ENCODE results near the gene PYROXD2. TPM values are rescaled to one million over a fixed set of nuclear protein-coding genes. Genes with fewer than 3 reads are reported as not detected.

The PYROXD2 gene
- total RNA-seq, 1 experiment from 2014 or later: 8.1 TPM

DNA sequence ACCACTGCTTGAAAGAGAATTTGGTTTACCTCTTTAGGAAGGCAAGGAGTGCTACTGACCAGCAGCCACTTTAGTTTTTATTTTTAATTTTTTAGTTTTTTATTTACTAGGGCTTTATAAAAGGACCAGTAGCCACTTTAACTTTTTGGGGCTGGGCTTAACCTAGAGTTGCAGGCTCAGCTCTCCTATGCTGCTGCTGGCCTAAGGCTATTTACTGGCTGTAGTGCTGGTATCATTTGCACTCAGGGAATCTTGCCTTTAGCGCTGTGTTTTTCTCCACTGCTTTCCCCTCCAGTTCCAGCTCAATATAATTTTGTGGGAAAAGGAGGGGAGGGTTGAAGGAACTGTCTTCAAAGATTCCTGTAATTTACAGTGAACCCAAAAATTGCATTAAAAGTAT is 18.4 kb upstream of the PYROXD2 start:
- no peak for DNase-seq (ENCODE audit: low spot score)
- Mint-ChIP-seq H3K4me1 (peaks cover 3% of the 10 kb centered on the region), H3K27me3 (ENCODE audit: low read depth) (no peaks in the 10 kb centered on the region), H3K4me3 (no peak overlapping the region), H3K36me3 (peaks cover 71% of the 10 kb centered on the region), H3K9me3 (peaks cover 19% of the 10 kb centered on the region), H3K27ac (no peak overlapping the region)
- ATAC-seq: no peak
- POLR2A ChIA-PET: no interaction called here
- TF ChIP-seq, protein P1, sequence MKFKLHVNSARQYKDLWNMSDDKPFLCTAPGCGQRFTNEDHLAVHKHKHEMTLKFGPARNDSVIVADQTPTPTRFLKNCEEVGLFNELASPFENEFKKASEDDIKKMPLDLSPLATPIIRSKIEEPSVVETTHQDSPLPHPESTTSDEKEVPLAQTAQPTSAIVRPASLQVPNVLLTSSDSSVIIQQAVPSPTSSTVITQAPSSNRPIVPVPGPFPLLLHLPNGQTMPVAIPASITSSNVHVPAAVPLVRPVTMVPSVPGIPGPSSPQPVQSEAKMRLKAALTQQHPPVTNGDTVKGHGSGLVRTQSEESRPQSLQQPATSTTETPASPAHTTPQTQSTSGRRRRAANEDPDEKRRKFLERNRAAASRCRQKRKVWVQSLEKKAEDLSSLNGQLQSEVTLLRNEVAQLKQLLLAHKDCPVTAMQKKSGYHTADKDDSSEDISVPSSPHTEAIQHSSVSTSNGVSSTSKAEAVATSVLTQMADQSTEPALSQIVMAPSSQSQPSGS (CRISPR knock-in tag; IDR thresholded peaks at IDR 0.05; ENCODE audit: borderline replicate concordance, low read depth): no peak
- TF ChIP-seq OVOL2 (CRISPR knock-in tag; IDR thresholded peaks at IDR 0.05; ENCODE audit: borderline replicate concordance) (no peak), SMAD3 (CRISPR knock-in tag; IDR thresholded peaks at IDR 0.05; ENCODE audit: borderline replicate concordance) (no peak)
- TF ChIP-seq, protein P2, sequence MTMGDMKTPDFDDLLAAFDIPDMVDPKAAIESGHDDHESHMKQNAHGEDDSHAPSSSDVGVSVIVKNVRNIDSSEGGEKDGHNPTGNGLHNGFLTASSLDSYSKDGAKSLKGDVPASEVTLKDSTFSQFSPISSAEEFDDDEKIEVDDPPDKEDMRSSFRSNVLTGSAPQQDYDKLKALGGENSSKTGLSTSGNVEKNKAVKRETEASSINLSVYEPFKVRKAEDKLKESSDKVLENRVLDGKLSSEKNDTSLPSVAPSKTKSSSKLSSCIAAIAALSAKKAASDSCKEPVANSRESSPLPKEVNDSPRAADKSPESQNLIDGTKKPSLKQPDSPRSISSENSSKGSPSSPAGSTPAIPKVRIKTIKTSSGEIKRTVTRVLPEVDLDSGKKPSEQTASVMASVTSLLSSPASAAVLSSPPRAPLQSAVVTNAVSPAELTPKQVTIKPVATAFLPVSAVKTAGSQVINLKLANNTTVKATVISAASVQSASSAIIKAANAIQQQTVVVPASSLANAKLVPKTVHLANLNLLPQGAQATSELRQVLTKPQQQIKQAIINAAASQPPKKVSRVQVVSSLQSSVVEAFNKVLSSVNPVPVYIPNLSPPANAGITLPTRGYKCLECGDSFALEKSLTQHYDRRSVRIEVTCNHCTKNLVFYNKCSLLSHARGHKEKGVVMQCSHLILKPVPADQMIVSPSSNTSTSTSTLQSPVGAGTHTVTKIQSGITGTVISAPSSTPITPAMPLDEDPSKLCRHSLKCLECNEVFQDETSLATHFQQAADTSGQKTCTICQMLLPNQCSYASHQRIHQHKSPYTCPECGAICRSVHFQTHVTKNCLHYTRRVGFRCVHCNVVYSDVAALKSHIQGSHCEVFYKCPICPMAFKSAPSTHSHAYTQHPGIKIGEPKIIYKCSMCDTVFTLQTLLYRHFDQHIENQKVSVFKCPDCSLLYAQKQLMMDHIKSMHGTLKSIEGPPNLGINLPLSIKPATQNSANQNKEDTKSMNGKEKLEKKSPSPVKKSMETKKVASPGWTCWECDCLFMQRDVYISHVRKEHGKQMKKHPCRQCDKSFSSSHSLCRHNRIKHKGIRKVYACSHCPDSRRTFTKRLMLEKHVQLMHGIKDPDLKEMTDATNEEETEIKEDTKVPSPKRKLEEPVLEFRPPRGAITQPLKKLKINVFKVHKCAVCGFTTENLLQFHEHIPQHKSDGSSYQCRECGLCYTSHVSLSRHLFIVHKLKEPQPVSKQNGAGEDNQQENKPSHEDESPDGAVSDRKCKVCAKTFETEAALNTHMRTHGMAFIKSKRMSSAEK (CRISPR knock-in tag; IDR thresholded peaks at IDR 0.05; ENCODE audit: borderline replicate concordance): no peak
- TF ChIP-seq, protein P3, sequence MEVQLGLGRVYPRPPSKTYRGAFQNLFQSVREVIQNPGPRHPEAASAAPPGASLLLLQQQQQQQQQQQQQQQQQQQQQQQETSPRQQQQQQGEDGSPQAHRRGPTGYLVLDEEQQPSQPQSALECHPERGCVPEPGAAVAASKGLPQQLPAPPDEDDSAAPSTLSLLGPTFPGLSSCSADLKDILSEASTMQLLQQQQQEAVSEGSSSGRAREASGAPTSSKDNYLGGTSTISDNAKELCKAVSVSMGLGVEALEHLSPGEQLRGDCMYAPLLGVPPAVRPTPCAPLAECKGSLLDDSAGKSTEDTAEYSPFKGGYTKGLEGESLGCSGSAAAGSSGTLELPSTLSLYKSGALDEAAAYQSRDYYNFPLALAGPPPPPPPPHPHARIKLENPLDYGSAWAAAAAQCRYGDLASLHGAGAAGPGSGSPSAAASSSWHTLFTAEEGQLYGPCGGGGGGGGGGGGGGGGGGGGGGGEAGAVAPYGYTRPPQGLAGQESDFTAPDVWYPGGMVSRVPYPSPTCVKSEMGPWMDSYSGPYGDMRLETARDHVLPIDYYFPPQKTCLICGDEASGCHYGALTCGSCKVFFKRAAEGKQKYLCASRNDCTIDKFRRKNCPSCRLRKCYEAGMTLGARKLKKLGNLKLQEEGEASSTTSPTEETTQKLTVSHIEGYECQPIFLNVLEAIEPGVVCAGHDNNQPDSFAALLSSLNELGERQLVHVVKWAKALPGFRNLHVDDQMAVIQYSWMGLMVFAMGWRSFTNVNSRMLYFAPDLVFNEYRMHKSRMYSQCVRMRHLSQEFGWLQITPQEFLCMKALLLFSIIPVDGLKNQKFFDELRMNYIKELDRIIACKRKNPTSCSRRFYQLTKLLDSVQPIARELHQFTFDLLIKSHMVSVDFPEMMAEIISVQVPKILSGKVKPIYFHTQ (CRISPR knock-in tag; IDR thresholded peaks at IDR 0.05): no peak
- CTCF ChIA-PET: interaction anchor here (1.7 to 3.8 kb wide), 2 partner anchors 8 to 9 kb away, joined by 5 to 18 read pairs; no protein-coding TSS in a partner anchor

DNA sequence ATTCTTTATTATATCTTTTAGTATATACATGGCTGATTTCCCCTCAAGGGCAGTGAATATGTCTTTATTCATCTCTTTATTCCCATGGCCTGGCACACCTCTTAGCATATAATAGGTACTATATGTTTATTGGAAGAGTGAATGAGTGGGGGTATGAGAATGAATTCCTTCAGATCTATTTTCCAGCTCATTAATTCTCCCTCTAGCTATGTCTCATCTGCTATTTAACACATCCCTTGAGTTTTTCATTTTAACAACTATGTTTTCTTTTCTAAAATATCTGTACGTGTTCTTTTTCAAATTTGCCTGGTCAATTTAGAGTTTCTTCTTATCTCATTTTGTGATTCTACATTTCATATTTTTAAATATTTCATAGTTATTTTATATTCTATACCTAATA is 17.3 kb upstream of the PYROXD2 start:
- ChIA-PET POLR2A (no interaction called here), CTCF (interaction anchor here (1.2 kb wide), 1 partner anchor 9 kb away, joined by 3 read pairs; no protein-coding TSS in a partner anchor)
- peaks cover 61% of the 10 kb centered on the region for H3K36me3 Mint-ChIP-seq
- no peaks in the 10 kb centered on the region for H3K4me1 Mint-ChIP-seq
- no peak overlapping the region for H3K4me3 Mint-ChIP-seq
- peaks cover 14% of the 10 kb centered on the region for H3K9me3 Mint-ChIP-seq
- TF ChIP-seq SP1 (CRISPR knock-in tag; conservative IDR thresholded peaks at IDR 0.05) (no peak), FOXJ3 (CRISPR knock-in tag; IDR thresholded peaks at IDR 0.05; ENCODE audit: borderline replicate concordance) (no peak), ZNF219 (CRISPR knock-in tag; IDR thresholded peaks at IDR 0.05; ENCODE audit: borderline replicate concordance) (no peak), EMX1 (CRISPR knock-in tag; IDR thresholded peaks at IDR 0.05) (no peak), RELA (CRISPR knock-in tag; IDR thresholded peaks at IDR 0.05; ENCODE audit: borderline replicate concordance) (no peak), ZNF138 (CRISPR knock-in tag; conservative IDR thresholded peaks at IDR 0.05) (no peak), HMGA2 (CRISPR knock-in tag; IDR thresholded peaks at IDR 0.05) (no peak), IRF2 (CRISPR knock-in tag; IDR thresholded peaks at IDR 0.05; ENCODE audit: borderline replicate concordance, low read depth) (no peak), NFYB (CRISPR knock-in tag; conservative IDR thresholded peaks at IDR 0.05; ENCODE audit: low read depth) (no peak), FOXP1 (CRISPR knock-in tag; IDR thresholded peaks at IDR 0.05; ENCODE audit: borderline replicate concordance) (no peak)
- TF ChIP-seq, protein P4, sequence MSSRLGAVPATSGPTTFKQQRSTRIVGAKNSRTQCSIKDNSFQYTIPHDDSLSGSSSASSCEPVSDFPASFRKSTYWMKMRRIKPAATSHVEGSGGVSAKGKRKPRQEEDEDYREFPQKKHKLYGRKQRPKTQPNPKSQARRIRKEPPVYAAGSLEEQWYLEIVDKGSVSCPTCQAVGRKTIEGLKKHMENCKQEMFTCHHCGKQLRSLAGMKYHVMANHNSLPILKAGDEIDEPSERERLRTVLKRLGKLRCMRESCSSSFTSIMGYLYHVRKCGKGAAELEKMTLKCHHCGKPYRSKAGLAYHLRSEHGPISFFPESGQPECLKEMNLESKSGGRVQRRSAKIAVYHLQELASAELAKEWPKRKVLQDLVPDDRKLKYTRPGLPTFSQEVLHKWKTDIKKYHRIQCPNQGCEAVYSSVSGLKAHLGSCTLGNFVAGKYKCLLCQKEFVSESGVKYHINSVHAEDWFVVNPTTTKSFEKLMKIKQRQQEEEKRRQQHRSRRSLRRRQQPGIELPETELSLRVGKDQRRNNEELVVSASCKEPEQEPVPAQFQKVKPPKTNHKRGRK (CRISPR knock-in tag; IDR thresholded peaks at IDR 0.05; ENCODE audit: borderline replicate concordance): no peak
- TF ChIP-seq, protein P1 (CRISPR knock-in tag; IDR thresholded peaks at IDR 0.05; ENCODE audit: borderline replicate concordance, low read depth): no peak
- TF ChIP-seq, protein P5, sequence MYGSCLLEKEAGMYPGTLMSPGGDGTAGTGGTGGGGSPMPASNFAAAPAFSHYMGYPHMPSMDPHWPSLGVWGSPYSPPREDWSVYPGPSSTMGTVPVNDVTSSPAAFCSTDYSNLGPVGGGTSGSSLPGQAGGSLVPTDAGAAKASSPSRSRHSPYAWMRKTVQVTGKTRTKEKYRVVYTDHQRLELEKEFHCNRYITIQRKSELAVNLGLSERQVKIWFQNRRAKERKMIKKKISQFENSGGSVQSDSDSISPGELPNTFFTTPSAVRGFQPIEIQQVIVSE (CRISPR knock-in tag; IDR thresholded peaks at IDR 0.05; ENCODE audit: borderline replicate concordance): no peak
- ATAC-seq (no peak), DNase-seq (ENCODE audit: low spot score) (no peak)
- no peaks in the 10 kb centered on the region for H3K27me3 Mint-ChIP-seq (ENCODE audit: low read depth)
- H3K27ac Mint-ChIP-seq: no peak overlapping the region

Data from WTC11 (cell line).